BLaER1 treated with 17β-estradiol and CSF1 and Interleukin-3, amounts not matched to agents 10 nM and 100 nM (cell line): Measurements from ENCODE around the gene CNEP1R1.
A peak's percentile ranks its signal among the peaks of the same experiment; 100 is the strongest.
"Not testable (repeated sequence)": the region's sequence is repeated elsewhere in the genome, so short reads cannot be mapped to it uniquely, and the experiment has no call there.

ENCODE experiments used
- H3K27ac ChIP-seq, 11 experiments: shearing (Covaris generic); formaldehyde crosslinking; 2 replicates each; pipeline ENCODE4 v1.8.1; 2022
- H3K27me3 ChIP-seq, 11 experiments: shearing (Covaris generic); formaldehyde crosslinking; 2 replicates each; pipeline ENCODE4 v1.8.1; 2022
- H3K36me3 ChIP-seq, 11 experiments: shearing (Covaris generic); formaldehyde crosslinking; 2 replicates each; pipeline ENCODE4 v1.8.1; 2022
- H3K4me1 ChIP-seq, 10 experiments: shearing (Covaris generic); formaldehyde crosslinking; 2 replicates each; pipeline ENCODE4 v1.8.1; 2022
- H3K4me2 ChIP-seq, 11 experiments: shearing (Covaris generic); formaldehyde crosslinking; 2 replicates each; pipeline ENCODE4 v1.8.1; 2022
- H3K4me3 ChIP-seq, 10 experiments: shearing (Covaris generic); formaldehyde crosslinking; 2 replicates each; pipeline ENCODE4 v1.8.1; 2022
- H3K9ac ChIP-seq, 11 experiments: shearing (Covaris generic); formaldehyde crosslinking; 2 replicates each; pipeline ENCODE4 v1.8.1; 2022
- H3K9me3 ChIP-seq, 11 experiments: shearing (Covaris generic); formaldehyde crosslinking; replicated peaks in 1 of 11; 2 replicates each; pipeline ENCODE4 v1.8.1; 2022
- H4K20me1 ChIP-seq, 11 experiments: shearing (Covaris generic); formaldehyde crosslinking; 2 replicates each; pipeline ENCODE4 v1.8.1; 2022
- Cebpa-rat ChIP-seq, 11 experiments: shearing (Covaris generic); IDR thresholded peaks; 2 replicates each; pipeline ENCODE4 v1.8.1; 2022

CNEP1R1 gene

DNA sequence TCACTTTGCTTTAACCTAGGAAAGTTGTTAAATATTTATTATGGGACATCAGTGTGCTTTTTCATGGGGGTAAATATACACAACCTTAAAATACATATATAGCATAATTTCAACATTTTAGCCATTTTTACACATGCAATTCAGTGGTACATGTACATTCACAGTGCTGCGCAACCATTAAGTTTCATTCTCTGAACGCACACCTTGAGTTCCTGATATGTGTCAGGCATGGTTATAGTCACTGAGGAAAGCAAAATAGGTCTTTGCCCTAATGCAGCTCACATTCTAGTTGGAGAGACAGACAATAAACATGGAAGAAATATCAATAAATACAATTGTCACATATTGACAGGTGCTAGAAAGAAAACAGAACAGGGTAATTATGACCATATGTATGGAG lies 12.8 kb upstream of the CNEP1R1 start:
- TF ChIP-seq Cebpa-rat (IDR thresholded peaks at IDR 0.05) = no peak
- Histone ChIP-seq H4K20me1 (no peaks in the 10 kb centered on the region), H3K9ac (no peak overlapping the region), H3K9me3 (peaks cover 14 to 20% (median 18%) of the 10 kb centered on the region in 11 experiments), H3K4me3 (no peak overlapping the region), H3K36me3 (no peaks in the 10 kb centered on the region), H3K4me2 (peak overlapping the region in 3 of 11 experiments; percentile 24 to 48 (median 35); a peak in 3 of 22 replicates), H3K4me1 (peaks cover 0 to 17% (median 9%) of the 10 kb centered on the region in 10 experiments; a peak in 15 of 20 replicates), H3K27me3 (no peaks in the 10 kb centered on the region), H3K27ac (no peak overlapping the region)

- not testable (repeated sequence) for H3K9ac ChIP-seq, H3K27ac ChIP-seq, H3K4me2 ChIP-seq, H4K20me1 ChIP-seq, H3K36me3 ChIP-seq, H3K9me3 ChIP-seq, H3K4me3 ChIP-seq, H3K27me3 ChIP-seq
- peaks cover 0 to 18% (median 9%) of the 10 kb centered on the region in 10 experiments; a peak in 15 of 20 replicates for H3K4me1 ChIP-seq
These were observed 10.8 kb upstream of the CNEP1R1 start for GRCh38 chr16:50014211-50014610.

DNA sequence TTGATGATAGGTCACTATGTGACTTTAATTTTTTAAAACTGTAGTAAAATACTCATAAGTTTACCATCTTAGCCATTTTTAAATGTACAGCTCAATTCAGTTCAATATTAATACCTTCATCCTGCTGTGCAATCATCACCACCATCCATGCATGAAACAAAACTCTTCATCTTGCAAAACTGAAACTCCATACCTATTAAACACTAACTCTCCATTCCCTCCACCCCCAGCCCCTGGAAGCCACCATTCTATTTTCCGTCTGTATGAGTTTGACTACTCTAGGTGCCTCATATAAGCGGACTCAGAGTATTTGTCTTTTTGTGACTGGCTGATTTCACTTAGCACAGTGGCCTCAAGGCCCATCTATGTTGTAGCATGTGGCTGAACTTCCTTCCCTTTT lies 9.4 kb upstream of the CNEP1R1 start:
- H3K4me1 ChIP-seq = peaks cover 0 to 18% (median 9%) of the 10 kb centered on the region in 10 experiments; a peak in 15 of 20 replicates
- no peak for TF ChIP-seq Cebpa-rat (IDR thresholded peaks at IDR 0.05)
- H3K4me3 ChIP-seq = no peak overlapping the region
- no peaks in the 10 kb centered on the region for H3K36me3 ChIP-seq
- H3K9ac ChIP-seq = no peak overlapping the region
- H3K27me3 ChIP-seq = no peaks in the 10 kb centered on the region
- H3K9me3 ChIP-seq = no peaks in the 10 kb centered on the region
- H4K20me1 ChIP-seq = no peaks in the 10 kb centered on the region
- no peak overlapping the region for H3K27ac ChIP-seq
- no peak overlapping the region for H3K4me2 ChIP-seq

DNA sequence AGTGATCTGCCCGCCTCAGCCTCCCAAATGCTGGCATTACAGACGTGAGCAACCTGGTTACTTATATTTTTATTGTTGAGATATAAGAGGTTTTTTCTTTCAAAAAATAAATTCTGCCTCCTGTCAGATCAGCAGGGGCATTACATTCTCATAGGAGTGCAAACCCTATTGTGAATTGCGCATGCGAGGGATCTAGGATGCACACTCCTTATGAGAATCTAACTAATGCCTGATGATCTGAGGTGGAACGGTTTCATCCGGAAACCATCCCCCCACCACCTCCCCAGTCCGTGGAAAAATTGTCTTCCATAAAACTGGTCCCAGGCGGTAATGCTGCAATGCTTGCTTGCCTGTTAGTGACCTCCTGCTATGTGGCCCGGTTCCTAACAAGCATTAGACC lies 7.5 kb upstream of the CNEP1R1 start:
- Histone ChIP-seq H3K4me1 (peaks cover 0 to 5% (median 0%) of the 10 kb centered on the region in 10 experiments; a peak in 1 of 20 replicates), H4K20me1 (no peaks in the 10 kb centered on the region), H3K4me3 (no peak overlapping the region), H3K27me3 (no peaks in the 10 kb centered on the region), H3K9ac (no peak overlapping the region), H3K27ac (no peak overlapping the region), H3K9me3 (no peaks in the 10 kb centered on the region), H3K4me2 (no peak overlapping the region), H3K36me3 (no peaks in the 10 kb centered on the region)
- TF ChIP-seq Cebpa-rat (IDR thresholded peaks at IDR 0.05) = no peak

DNA sequence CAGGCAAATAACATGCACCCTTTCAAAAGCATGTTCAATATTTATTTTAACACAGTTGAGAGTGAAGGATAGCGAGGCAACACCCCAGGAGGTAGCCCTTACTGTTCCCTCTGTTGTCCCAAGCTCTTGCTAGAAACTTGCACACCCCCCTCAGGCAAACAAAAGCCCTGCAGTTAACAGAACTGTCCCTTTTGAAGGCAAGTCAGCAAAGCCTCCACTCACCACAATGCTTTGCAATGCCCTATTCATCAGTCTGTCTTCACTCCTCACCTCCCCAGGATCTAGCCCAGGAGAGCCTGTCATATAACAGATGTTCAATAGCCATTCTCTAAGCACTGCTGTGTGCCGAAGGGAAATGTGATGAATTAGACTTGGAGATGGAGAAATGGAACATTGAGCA lies 3.5 kb upstream of the CNEP1R1 start:
- Histone ChIP-seq H3K4me3 (no peak overlapping the region), H3K9me3 (no peaks in the 10 kb centered on the region), H3K36me3 (peaks cover 0 to 2% (median under 1%) of the 10 kb centered on the region in 11 experiments; a peak in 4 of 22 replicates), H3K9ac (no peak overlapping the region), H3K4me2 (no peak overlapping the region), H3K27ac (no peak overlapping the region), H3K4me1 (peaks cover 5 to 21% (median 14%) of the 10 kb centered on the region in 10 experiments), H4K20me1 (peaks cover 0 to 12% (median 0%) of the 10 kb centered on the region in 11 experiments; a peak in 6 of 22 replicates), H3K27me3 (no peaks in the 10 kb centered on the region)
- no peak for TF ChIP-seq Cebpa-rat (IDR thresholded peaks at IDR 0.05)

DNA sequence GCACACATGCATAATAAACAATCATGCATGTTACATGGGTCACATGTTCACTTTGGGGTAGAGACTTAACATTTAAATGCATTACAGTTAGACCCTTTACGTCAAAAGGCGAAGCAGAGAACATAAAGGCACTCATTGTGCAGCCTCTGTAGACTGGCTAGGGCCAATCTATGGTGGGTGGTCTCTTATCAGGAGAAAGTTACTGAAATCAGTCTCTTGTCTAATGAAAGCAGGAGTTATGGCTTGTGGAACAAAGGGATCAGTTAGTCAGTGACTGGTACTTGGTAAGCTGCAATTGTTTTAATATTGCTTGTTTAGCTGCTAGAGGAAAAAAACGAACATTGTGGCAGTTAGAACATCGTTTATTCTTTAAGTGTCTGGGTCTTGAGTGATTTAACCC lies 1.4 kb upstream of the CNEP1R1 start:
- H3K27me3 ChIP-seq = no peaks in the 10 kb centered on the region

DNA sequence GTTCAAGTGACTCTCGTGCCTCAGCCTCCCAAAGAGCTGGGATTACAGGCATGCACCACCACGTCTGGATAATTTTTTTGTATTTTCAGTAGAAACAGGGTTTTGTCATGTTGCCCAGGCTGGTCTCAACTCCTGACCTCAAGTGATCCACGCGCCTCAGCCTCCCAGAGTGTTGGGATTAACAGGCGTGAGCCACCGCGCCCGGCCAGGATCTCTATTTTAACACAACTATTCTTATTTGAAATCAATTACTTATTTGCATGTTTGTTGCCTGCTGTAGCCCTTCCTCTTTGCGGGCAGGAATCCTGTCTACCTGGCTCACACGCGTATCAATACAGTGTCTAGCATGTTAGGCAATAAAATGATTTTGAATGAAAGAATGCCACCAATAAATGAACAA lies 818 bp upstream of the CNEP1R1 start:
- H3K27me3 ChIP-seq = no peaks in the 10 kb centered on the region
- peak overlapping the region; percentile 12 to 56 (median 42); a peak in 18 of 22 replicates for H3K4me2 ChIP-seq
- peaks cover 5 to 28% (median 21%) of the 10 kb centered on the region in 11 experiments; a peak in 21 of 22 replicates for H3K36me3 ChIP-seq
- H3K9ac ChIP-seq = peak overlapping the region in 7 of 11 experiments; percentile 12 to 95 (median 89); a peak in 7 of 22 replicates
- H3K27ac ChIP-seq = no peak overlapping the region
- peaks cover 20 to 37% (median 27%) of the 10 kb centered on the region in 10 experiments for H3K4me1 ChIP-seq
- H3K9me3 ChIP-seq = no peaks in the 10 kb centered on the region
- no peak for TF ChIP-seq Cebpa-rat (IDR thresholded peaks at IDR 0.05)
- H3K4me3 ChIP-seq = peak overlapping the region in 1 of 10 experiments; percentile 97; a peak in 2 of 20 replicates
- peaks cover 0 to 27% (median 7%) of the 10 kb centered on the region in 11 experiments; a peak in 7 of 22 replicates for H4K20me1 ChIP-seq

More for the DNA sequence above, 1.4 kb upstream of the CNEP1R1 start:
- Histone ChIP-seq H3K9me3 (no peaks in the 10 kb centered on the region), H3K9ac (peak overlapping the region in 1 of 11 experiments; percentile 35; a peak in 1 of 22 replicates), H3K36me3 (peaks cover 0 to 22% (median 16%) of the 10 kb centered on the region in 11 experiments; a peak in 18 of 22 replicates), H3K4me3 (no peak overlapping the region), H4K20me1 (peaks cover 0 to 24% (median 7%) of the 10 kb centered on the region in 11 experiments; a peak in 7 of 22 replicates), H3K4me2 (no peak overlapping the region), H3K4me1 (peaks cover 20 to 31% (median 25%) of the 10 kb centered on the region in 10 experiments), H3K27ac (no peak overlapping the region)
- no peak for TF ChIP-seq Cebpa-rat (IDR thresholded peaks at IDR 0.05)

DNA sequence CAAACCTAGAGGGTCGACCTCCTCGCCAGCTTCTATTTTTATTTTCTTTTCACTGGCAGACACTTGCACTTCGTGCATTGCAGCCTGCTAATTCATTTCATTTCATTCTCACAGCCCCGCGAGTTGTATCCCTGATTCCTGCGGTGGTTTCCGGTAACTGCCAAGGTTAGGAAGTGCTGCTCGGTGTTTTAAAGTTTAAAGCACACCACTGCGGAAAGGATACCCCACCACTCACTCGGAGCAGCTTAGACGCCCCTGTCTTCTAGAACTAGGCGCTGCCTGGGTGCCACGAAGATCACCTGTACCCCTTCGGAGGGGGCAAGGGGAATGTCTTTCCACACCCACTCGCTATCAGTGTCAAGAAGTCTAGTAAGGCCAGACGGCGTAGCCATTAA lies 509 bp downstream of the CNEP1R1 start:
- Histone ChIP-seq H3K4me1 (peaks cover 20 to 48% (median 30%) of the 10 kb centered on the region in 10 experiments), H3K9ac (peak overlapping the region; percentile 81 to 95 (median 90)), H3K9me3 (no peaks in the 10 kb centered on the region), H3K36me3 (peaks cover 17 to 41% (median 34%) of the 10 kb centered on the region in 11 experiments; a peak in 21 of 22 replicates), H3K27me3 (no peaks in the 10 kb centered on the region), H3K27ac (peak overlapping the region; percentile 60 to 88 (median 83)), H3K4me3 (peak overlapping the region; percentile 88 to 100 (median 96)), H3K4me2 (peak overlapping the region; percentile 86 to 97 (median 93)), H4K20me1 (peaks cover 0 to 35% (median 7%) of the 10 kb centered on the region in 11 experiments; a peak in 7 of 22 replicates)
- no peak for TF ChIP-seq Cebpa-rat (IDR thresholded peaks at IDR 0.05)

DNA sequence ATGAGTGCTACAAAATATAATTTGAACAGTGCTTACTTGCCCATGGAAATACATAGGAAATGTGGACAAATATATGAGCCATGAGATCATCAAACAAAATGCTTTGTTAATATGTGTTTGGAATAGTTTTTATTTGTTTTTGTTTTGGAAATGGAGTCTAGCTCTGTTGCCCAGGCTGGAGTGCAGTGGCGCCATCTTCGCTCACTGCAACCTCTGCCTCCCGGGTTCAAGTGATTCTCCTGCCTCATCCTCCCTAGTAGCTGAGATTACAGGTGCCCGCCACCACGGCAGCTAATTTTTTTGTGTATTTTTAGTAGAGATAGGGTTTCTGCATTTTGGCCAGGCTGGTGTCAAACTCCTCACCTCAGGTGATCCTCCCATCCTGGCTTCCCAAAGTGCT lies 2.8 kb downstream of the CNEP1R1 start:
- peak overlapping the region in 3 of 11 experiments; percentile 86 to 91 (median 89); a peak in 6 of 22 replicates for H3K4me2 ChIP-seq
- peaks cover 40 to 63% (median 56%) of the 10 kb centered on the region in 11 experiments for H3K36me3 ChIP-seq

More for the DNA sequence above, 2.8 kb downstream of the CNEP1R1 start:
- H3K4me3 ChIP-seq = no peak overlapping the region
- no peak for TF ChIP-seq Cebpa-rat (IDR thresholded peaks at IDR 0.05)
- no peak overlapping the region for H3K9ac ChIP-seq
- H3K27ac ChIP-seq = no peak overlapping the region
- H4K20me1 ChIP-seq = peaks cover 0 to 39% (median 7%) of the 10 kb centered on the region in 11 experiments; a peak in 7 of 22 replicates
- peaks cover 20 to 58% (median 30%) of the 10 kb centered on the region in 10 experiments for H3K4me1 ChIP-seq
- H3K9me3 ChIP-seq = no peaks in the 10 kb centered on the region
- no peaks in the 10 kb centered on the region for H3K27me3 ChIP-seq
